HG03432 (cell line): ENCODE results near the gene CES4A.
A peak's percentile ranks its signal among the peaks of the same experiment; 100 is the strongest.

Source experiments
- ATAC-seq: cut with Tn5 transposase; IDR thresholded peaks from one replicate; pipeline ENCODE4 v1.9.1; 2021; ENCODE audit warnings: mild to moderate bottlenecking, moderate library complexity; ENCODE audit not compliant: unreplicated experiment

CES4A gene

GRCh38 chr16:67017810-67018488 lies 29.6 kb downstream of the CES4A start:
- peak; percentile 86 for ATAC-seq

GRCh38 chr16:67019171-67019570 lies 30.8 kb downstream of the CES4A start:
- no peak for ATAC-seq

- ATAC-seq = no peak
Measured at GRCh38 chr16:67021321-67021720, 32.9 kb downstream of the CES4A start.

- ATAC-seq = no peak
Measured at GRCh38 chr16:67022531-67023214, 34.3 kb downstream of the CES4A start.

GRCh38 chr16:67023689-67024088 lies 35.3 kb downstream of the CES4A start:
- no peak for ATAC-seq

GRCh38 chr16:67024384-67025209 lies 36.2 kb downstream of the CES4A start:
- ATAC-seq = no peak

- no peak for ATAC-seq
Measured at GRCh38 chr16:67025210-67025550, 36.8 kb downstream of the CES4A start.

- ATAC-seq = no peak
Measured at GRCh38 chr16:67026570-67026969, 38.2 kb downstream of the CES4A start.

GRCh38 chr16:67027046-67027445 lies 38.7 kb downstream of the CES4A start:
- no peak for ATAC-seq

GRCh38 chr16:67028167-67028695 lies 39.8 kb downstream of the CES4A start:
- ATAC-seq = no peak

- peak; percentile 86 for ATAC-seq
Measured at GRCh38 chr16:67028696-67029253, 40.4 kb downstream of the CES4A start, which contains the start of gene CBFB. CBFB (plus strand) TSS chr16:67029149; CDS start chr16:67029408, 259 bp downstream.

GRCh38 chr16:67029254-67030096 lies 41.1 kb downstream of the CES4A start:
- ATAC-seq = peak; percentile 52

GRCh38 chr16:67030221-67030962 lies 42.0 kb downstream of the CES4A start:
- no peak for ATAC-seq

- no peak for ATAC-seq
Measured at GRCh38 chr16:67034487-67034886, 46.1 kb downstream of the CES4A start.

GRCh38 chr16:67035364-67035763 lies 47.0 kb downstream of the CES4A start:
- ATAC-seq = no peak

GRCh38 chr16:67036323-67036741 lies 47.9 kb downstream of the CES4A start:
- ATAC-seq = no peak

GRCh38 chr16:67039260-67040020 lies 51.1 kb downstream of the CES4A start:
- no peak for ATAC-seq

GRCh38 chr16:67040166-67040565 lies 51.8 kb downstream of the CES4A start:
- ATAC-seq = no peak

GRCh38 chr16:67040906-67041305 lies 52.5 kb downstream of the CES4A start:
- no peak for ATAC-seq
